RWPE1 (cell line): ENCODE results near the gene ATG101.

Experiments used
- CTCF ChIA-PET: fragments of 350-600 bp; sonication (Branson Sonifier 250); formaldehyde crosslinking; extraction: SDS; loops from one replicate; lab custom pipeline; 2021; lab: Yijun Ruan, JAX
- POLR2A ChIA-PET: fragments of 400-600 bp; formaldehyde crosslinking; extraction: SDS; loops from one replicate; lab custom pipeline; 2020; ENCODE audit warnings: antibody characterized with exemption; ENCODE audit not compliant: low non-redundant PET; lab: Yijun Ruan, JAX
- DNase-seq: peaks from one replicate; pipeline ENCODE4 v3.0.0; 2012; ENCODE audit warnings: low spot score
- H3K27ac ChIP-seq: fragments of 450-650 bp; 2 replicates; pipeline ENCODE4 v1.5.1; 2017
- CTCF ChIP-seq: fragments of 450-650 bp; conservative IDR thresholded peaks from 2 replicates; pipeline ENCODE4 v1.5.1; 2017; ENCODE audit warnings: low read depth, mild to moderate bottlenecking

ATG101 gene

GRCh38 chr12:52123487-52124186 is 53.9 kb downstream of the ATG101 start:
- no peak overlapping the region for H3K27ac ChIP-seq
- no peak for TF ChIP-seq CTCF
- ChIA-PET CTCF (interaction anchor here (0.5 to 4.3 kb wide), 5 partner anchors 97 to 782 kb away, joined by 3 to 35 read pairs (median 3); no protein-coding TSS in a partner anchor), POLR2A (no interaction called here)
- DNase-seq = no peak

GRCh38 chr12:52125476-52125900 is 55.7 kb downstream of the ATG101 start:
- ChIA-PET POLR2A (no interaction called here), CTCF (interaction anchor here (0.5 to 1.4 kb wide), 3 partner anchors 100 to 929 kb away, joined by 3 to 5 read pairs (median 5); no protein-coding TSS in a partner anchor)
- no peak for DNase-seq
- no peak for TF ChIP-seq CTCF
- no peak overlapping the region for H3K27ac ChIP-seq

DNA sequence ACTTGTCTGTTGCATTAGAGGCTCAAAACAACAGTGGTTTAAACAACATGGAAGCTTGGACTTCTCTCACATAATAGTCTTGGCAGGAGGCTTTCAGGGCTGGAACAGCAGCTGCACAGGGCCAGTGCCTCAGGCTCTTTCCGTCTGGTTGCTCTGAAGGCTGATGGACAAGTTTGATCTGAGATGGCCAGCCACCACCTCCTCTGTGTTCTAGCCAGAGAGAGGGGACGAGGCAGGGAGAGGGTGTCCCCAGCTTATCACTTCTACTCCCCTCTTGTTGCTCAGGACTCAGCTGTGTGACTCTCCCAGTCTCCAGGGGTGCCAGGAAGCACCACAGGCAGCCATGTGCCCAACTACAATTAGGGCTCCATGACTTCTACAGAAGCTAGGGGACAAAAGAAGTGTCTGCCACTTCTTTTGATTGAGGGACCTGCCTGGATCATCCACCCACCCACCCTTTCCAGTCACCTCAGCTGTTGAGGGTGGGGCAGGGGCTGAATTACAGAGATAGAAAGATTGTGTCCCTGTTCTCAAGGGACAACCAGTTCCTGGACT is 56.3 kb downstream of the ATG101 start:
- TF ChIP-seq CTCF = no peak
- ChIA-PET POLR2A (no interaction called here), CTCF (interaction anchor here (0.6 to 1.4 kb wide), 2 partner anchors 9 to 100 kb away, joined by 3 to 5 read pairs; no protein-coding TSS in a partner anchor)
- DNase-seq = no peak
- H3K27ac ChIP-seq = no peak overlapping the region
